Vagina (tissue), 2 donors: ENCODE data around the gene APOL4.

Experiments used
- POLR2A ChIP-seq, 2 donors: fragments of 450-650 bp; IDR thresholded peaks; one replicate each; pipeline ENCODE4 v1.6.1; 2017; ENCODE audit warnings: antibody characterized with exemption in 2 of 2, mild to moderate bottlenecking in 2 of 2, moderate library complexity in 2 of 2
- POLR2AphosphoS5 ChIP-seq, 2 donors: sonication (generic); formaldehyde crosslinking; IDR thresholded peaks; one replicate each; pipeline ENCODE4 v1.9.0; 2017; ENCODE audit warnings: antibody characterized with exemption in 2 of 2, mild to moderate bottlenecking in 2 of 2, low read depth in 1 of 2; ENCODE audit not compliant: insufficient read depth in 1 of 2
- TF ChIP-seq, protein P1 (sequence below), 3 experiments: fragments of 450-650 bp in 2 of 3; fragments of 200-600 bp in 1 of 3; sonication (generic) in 1 of 3; IDR thresholded peaks; one replicate each; pipeline ENCODE4 v1.5.1; 2017 to 2019; ENCODE audit warnings: antibody characterized with exemption in 3 of 3, mild to moderate bottlenecking in 2 of 3, moderate library complexity in 2 of 3

DNA sequence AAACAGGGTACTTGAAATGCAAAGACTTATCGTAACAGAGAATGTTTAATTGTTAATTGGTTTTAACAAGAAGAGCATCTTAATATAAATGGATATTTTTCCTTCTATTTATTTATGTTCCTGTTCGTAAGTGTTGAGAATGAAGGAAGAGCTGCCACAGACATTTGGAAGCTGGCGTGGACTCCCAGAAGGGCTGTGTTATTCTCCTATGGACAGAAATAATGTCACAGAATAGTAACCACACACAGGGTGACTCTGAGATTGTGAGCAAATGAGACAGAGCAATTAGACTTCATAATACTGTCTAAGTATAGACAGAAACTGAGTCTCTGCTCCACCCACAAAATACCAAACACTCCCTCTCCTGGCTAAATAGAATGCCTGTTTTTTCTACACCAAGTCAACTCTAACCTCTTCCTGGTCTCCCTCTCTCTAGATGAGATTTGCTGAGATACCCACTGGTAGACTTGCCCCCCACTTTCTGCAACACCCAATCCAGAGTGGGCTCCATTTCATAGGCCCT is 47.1 kb downstream of the APOL4 start:
- TF ChIP-seq, protein P1, sequence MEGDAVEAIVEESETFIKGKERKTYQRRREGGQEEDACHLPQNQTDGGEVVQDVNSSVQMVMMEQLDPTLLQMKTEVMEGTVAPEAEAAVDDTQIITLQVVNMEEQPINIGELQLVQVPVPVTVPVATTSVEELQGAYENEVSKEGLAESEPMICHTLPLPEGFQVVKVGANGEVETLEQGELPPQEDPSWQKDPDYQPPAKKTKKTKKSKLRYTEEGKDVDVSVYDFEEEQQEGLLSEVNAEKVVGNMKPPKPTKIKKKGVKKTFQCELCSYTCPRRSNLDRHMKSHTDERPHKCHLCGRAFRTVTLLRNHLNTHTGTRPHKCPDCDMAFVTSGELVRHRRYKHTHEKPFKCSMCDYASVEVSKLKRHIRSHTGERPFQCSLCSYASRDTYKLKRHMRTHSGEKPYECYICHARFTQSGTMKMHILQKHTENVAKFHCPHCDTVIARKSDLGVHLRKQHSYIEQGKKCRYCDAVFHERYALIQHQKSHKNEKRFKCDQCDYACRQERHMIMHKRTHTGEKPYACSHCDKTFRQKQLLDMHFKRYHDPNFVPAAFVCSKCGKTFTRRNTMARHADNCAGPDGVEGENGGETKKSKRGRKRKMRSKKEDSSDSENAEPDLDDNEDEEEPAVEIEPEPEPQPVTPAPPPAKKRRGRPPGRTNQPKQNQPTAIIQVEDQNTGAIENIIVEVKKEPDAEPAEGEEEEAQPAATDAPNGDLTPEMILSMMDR (IDR thresholded peaks at IDR 0.05), result no peak
- TF ChIP-seq POLR2A (IDR thresholded peaks at IDR 0.05), result no peak
- TF ChIP-seq POLR2AphosphoS5 (IDR thresholded peaks at IDR 0.05; ENCODE audit: insufficient read depth in 1 of 2, low read depth in 1 of 2), result no peak
